Measurements from ENCODE around the gene SPACA9. TPM values are rescaled to one million over a fixed set of nuclear protein-coding genes. Genes with fewer than 3 reads are reported as not detected.
A peak's percentile ranks its signal among the peaks of the same experiment; 100 is the strongest.

Gene SPACA9
- total RNA-seq, 1 donor from 2014 or later = 4.1 TPM

- no peak overlapping the region for H3K27ac Mint-ChIP-seq (ENCODE audit: unreplicated experiment)
- H3K4me1 Mint-ChIP-seq = peaks cover 4% of the 10 kb centered on the region
- no peaks in the 10 kb centered on the region for H3K36me3 Mint-ChIP-seq (ENCODE audit: low read depth)
- no peak for TF ChIP-seq CTCF (conservative IDR thresholded peaks at IDR 0.05)
- H3K27me3 Mint-ChIP-seq (ENCODE audit: low read depth) = no peaks in the 10 kb centered on the region
- H3K4me3 Mint-ChIP-seq = no peak overlapping the region
- H3K9me3 Mint-ChIP-seq = no peaks in the 10 kb centered on the region
- no peak for DNase-seq (ENCODE audit: low read depth, low spot score)
Observed at GRCh38 chr9:132864277-132864676, 14.4 kb upstream of the SPACA9 start.

GRCh38 chr9:132864691-132865090, 14.0 kb upstream of the SPACA9 start:
- Mint-ChIP-seq H3K27me3 (ENCODE audit: low read depth) (no peaks in the 10 kb centered on the region), H3K36me3 (ENCODE audit: low read depth) (no peaks in the 10 kb centered on the region), H3K9me3 (no peaks in the 10 kb centered on the region), H3K4me3 (no peak overlapping the region), H3K27ac (ENCODE audit: unreplicated experiment) (no peak overlapping the region), H3K4me1 (peaks cover 4% of the 10 kb centered on the region)
- no peak for DNase-seq (ENCODE audit: low read depth, low spot score)
- TF ChIP-seq CTCF (conservative IDR thresholded peaks at IDR 0.05) = no peak

GRCh38 chr9:132866898-132867297, 11.8 kb upstream of the SPACA9 start:
- H3K4me3 Mint-ChIP-seq = no peak overlapping the region
- no peak for TF ChIP-seq CTCF (conservative IDR thresholded peaks at IDR 0.05)
- H3K36me3 Mint-ChIP-seq (ENCODE audit: low read depth) = no peaks in the 10 kb centered on the region
- no peaks in the 10 kb centered on the region for H3K9me3 Mint-ChIP-seq
- DNase-seq (ENCODE audit: low read depth, low spot score) = no peak
- peaks cover 4% of the 10 kb centered on the region for H3K4me1 Mint-ChIP-seq
- peaks cover 4% of the 10 kb centered on the region for H3K27me3 Mint-ChIP-seq (ENCODE audit: low read depth)
- H3K27ac Mint-ChIP-seq (ENCODE audit: unreplicated experiment) = peak overlapping the region; percentile 7

GRCh38 chr9:132869266-132869665, 9.4 kb upstream of the SPACA9 start:
- Mint-ChIP-seq H3K36me3 (ENCODE audit: low read depth) (no peaks in the 10 kb centered on the region), H3K9me3 (no peaks in the 10 kb centered on the region), H3K27me3 (ENCODE audit: low read depth) (peaks cover 4% of the 10 kb centered on the region), H3K27ac (ENCODE audit: unreplicated experiment) (no peak overlapping the region), H3K4me1 (no peaks in the 10 kb centered on the region), H3K4me3 (peak overlapping the region; percentile 34)
- DNase-seq (ENCODE audit: low read depth, low spot score) = no peak
- no peak for TF ChIP-seq CTCF (conservative IDR thresholded peaks at IDR 0.05)

GRCh38 chr9:132873403-132873802, 5.3 kb upstream of the SPACA9 start:
- H3K27ac Mint-ChIP-seq (ENCODE audit: unreplicated experiment) = no peak overlapping the region
- no peaks in the 10 kb centered on the region for H3K9me3 Mint-ChIP-seq
- no peaks in the 10 kb centered on the region for H3K4me1 Mint-ChIP-seq
- H3K27me3 Mint-ChIP-seq (ENCODE audit: low read depth) = peaks cover 9% of the 10 kb centered on the region
- H3K36me3 Mint-ChIP-seq (ENCODE audit: low read depth) = no peaks in the 10 kb centered on the region
- no peak overlapping the region for H3K4me3 Mint-ChIP-seq
- no peak for DNase-seq (ENCODE audit: low read depth, low spot score)
- no peak for TF ChIP-seq CTCF (conservative IDR thresholded peaks at IDR 0.05)

- Mint-ChIP-seq H3K4me3 (peak overlapping the region; percentile 80), H3K4me1 (peaks cover 5% of the 10 kb centered on the region), H3K36me3 (ENCODE audit: low read depth) (no peaks in the 10 kb centered on the region), H3K27me3 (ENCODE audit: low read depth) (peaks cover 9% of the 10 kb centered on the region), H3K9me3 (no peaks in the 10 kb centered on the region), H3K27ac (ENCODE audit: unreplicated experiment) (no peak overlapping the region)
- TF ChIP-seq CTCF (conservative IDR thresholded peaks at IDR 0.05) = no peak
- no peak for DNase-seq (ENCODE audit: low read depth, low spot score)
Observed at GRCh38 chr9:132875159-132875558, 3.5 kb upstream of the SPACA9 start.
